Measurements from ENCODE around the gene PARD6G.
A peak's percentile ranks its signal among the peaks of the same experiment; 100 is the strongest.

The PARD6G gene

GRCh38 chr18:80157708-80158343 lies 89.5 kb downstream of the PARD6G start:
- no peak for DNase-seq (ENCODE audit: insufficient read length, low spot score)
- peak; percentile 93 for FAIRE-seq

DNA sequence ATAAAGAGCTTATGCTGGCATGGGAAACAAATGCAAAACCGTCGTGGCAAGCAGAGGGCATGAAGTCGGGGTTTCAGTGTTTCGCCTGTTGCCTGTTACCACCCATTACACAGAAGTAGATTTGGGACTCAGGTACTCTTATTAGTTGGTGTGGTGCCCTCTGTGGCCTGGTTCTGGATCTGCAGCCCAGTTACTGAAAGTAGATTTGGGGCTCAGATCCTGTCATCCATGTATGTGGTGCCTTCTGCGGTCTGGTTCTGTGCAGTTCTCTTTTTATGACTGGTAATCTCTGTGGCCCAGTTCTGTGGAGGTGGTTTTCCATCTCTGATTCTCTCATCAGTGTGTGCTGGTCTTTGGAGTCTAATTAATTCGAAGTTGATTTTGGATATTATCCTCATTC lies 93.0 kb downstream of the PARD6G start:
- FAIRE-seq (peak; percentile 81), DNase-seq (ENCODE audit: insufficient read length, low spot score) (no peak)

DNA sequence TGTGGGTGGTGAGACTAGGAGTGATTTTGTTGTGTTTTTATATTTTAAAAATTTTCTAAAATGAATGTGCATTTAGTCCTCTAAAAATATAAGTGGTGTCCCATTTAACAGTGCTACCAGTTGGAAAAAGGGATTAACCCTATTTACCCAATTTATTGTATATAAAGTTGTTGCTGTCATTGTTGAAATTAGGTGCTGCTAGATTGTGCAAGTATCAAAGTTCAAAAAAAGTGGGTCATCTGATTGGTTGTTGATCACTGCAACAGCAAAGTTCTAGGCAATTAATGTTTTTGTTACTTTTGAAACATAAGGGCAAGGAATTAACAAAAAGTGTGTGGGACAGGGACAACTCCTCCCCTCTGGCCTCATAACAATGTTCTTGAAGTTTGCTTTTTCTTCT lies 97.6 kb downstream of the PARD6G start:
- FAIRE-seq (no peak), DNase-seq (ENCODE audit: insufficient read length, low spot score) (no peak)

DNA sequence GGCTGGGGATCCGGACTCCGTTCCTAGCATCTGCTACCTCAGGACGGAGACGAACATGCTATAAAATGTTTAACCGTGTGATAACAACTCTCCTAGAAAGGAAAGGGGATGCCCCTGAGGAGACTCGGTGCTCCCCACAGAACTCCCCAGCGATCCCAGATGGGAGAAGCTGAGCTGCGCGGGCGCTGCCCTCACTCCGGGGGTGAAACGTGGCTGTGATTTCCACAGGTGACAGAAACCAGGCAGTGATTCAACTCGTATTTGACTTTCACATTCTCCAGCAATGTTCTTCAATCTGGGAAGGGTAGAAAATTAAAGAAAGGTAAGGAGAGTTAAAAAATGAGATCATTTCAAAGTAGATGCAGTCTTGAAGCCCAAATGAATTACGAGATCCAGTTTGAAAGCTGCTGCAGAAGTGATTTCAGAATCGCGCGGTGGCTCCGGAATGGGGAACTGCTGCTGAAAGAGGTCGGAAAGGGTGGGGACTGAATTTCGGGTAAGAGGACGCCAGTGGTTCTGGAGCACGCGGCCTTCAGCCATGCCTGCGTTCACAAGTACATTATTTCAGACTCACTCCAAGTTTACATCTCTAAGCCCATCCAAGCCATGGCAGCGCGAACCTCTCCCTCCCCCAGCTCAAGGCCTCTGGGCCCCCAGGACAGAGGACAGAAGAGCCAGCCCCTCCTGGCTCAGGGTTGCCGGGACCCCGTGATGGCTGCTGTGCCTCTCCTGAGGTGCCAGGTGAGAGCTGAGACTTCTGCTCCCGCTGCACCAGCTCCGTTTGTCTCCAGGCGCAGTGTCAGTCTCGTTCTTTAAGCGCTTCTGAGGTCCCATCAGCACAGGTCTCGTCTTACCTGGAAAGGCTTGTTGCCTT lies 98.8 kb downstream of the PARD6G start:
- FAIRE-seq (no peak), DNase-seq (ENCODE audit: insufficient read length, low spot score) (no peak)

- FAIRE-seq = peak; percentile 88
Observed at GRCh38 chr18:80147418-80148325, 99.6 kb downstream of the PARD6G start.

DNA sequence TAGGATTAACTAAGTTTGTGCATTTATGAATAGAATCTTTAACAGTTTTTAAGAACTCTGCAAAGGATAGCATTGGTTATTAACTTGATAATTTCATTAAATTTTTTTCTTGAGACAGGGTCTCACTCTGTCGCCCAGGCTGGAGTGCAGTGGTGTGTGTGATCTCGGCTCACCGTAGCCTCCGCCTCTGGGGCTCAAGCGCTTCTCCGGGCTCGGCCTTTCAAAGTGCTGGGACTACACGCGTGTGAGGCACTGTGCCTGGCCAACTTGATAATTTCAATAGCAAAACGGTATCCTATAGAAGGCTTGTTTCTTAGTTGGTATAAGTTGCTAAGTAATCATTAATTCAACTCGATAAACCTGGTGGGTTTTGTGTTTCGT lies 100.3 kb downstream of the PARD6G start:
- DNase-seq (ENCODE audit: insufficient read length, low spot score) = no peak
- peak; percentile 76 for FAIRE-seq

More at GRCh38 chr18:80147418-80148325, 99.6 kb downstream of the PARD6G start:
- DNase-seq (ENCODE audit: insufficient read length, low spot score) = peak; percentile 55

DNA sequence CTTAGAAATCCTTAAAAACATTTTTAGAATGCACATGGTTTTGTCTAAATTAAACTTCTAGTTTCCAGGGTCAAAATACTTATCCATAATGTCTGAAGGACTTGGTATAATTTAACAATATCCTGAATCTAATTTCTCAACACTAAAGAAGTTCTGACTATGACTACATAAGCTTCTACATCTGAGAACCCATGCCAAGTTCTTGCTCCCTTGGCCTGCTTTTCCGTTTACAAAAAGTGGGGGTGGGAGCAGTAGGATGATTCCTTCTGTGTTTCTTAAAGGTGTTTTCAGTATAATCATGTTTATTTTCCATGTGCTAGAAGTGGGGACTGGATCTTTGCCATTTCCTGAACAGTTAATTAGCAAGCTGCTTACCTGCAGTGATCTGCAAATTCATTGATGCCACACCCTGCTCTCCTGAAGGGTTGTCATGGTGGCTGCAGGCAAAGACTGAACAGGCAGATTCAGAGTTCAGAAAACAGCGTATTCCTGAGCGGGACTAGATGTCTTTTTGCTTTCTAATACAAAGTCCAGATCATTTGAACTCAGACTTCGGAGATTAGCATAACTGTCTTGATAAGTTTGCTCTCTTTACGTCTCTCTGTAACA lies 102.0 kb downstream of the PARD6G start:
- DNase-seq (ENCODE audit: insufficient read length, low spot score) = no peak
- no peak for FAIRE-seq

DNA sequence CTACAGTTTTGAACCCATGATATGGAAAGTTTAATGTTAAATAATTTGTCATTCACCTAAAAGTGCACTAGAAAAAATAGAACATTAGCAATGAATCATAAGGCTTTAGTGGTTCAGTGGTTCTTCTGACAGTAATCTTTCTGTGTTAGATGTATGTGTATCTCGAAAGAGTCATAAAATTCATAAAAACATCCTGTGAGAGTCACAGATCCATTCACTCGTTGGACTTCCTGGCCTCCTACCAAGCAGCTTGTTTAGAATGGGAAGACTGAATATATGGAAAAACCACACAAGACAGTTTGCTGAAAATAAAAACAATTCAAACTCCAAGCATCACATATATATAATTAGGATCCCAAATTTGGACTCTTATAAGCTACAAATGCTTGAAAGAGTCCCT lies 103.4 kb downstream of the PARD6G start:
- no peak for DNase-seq (ENCODE audit: insufficient read length, low spot score)
- no peak for FAIRE-seq

DNA sequence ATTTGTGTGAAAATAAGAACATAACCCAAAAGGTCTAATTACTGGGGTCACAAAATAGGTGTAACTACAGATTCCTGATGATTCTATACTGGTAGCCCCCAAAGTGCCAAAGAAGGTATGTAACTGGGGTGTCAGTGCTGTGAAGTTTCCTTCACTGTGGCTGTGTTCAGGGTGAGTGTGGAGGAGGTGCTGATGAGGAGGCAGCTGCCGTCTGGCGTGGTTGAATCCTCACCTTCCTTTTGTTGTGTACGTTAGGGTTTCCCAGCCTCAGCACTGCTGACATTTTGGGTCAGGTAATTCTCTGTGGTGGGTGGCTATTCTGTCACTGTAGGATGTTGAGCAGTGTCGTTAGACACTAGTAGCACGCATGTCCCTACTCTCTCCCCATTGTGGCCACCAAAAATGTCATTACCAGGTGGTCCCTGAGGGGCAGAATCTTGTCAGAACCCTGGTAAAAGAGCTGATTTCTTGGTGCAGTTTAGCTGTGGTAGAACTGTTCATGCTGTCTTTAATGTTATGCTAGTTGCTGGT lies 106.8 kb downstream of the PARD6G start:
- FAIRE-seq (no peak), DNase-seq (ENCODE audit: insufficient read length, low spot score) (no peak)

GRCh38 chr18:80137976-80138375 lies 109.3 kb downstream of the PARD6G start:
- DNase-seq (ENCODE audit: insufficient read length, low spot score) (no peak), FAIRE-seq (no peak)

DNA sequence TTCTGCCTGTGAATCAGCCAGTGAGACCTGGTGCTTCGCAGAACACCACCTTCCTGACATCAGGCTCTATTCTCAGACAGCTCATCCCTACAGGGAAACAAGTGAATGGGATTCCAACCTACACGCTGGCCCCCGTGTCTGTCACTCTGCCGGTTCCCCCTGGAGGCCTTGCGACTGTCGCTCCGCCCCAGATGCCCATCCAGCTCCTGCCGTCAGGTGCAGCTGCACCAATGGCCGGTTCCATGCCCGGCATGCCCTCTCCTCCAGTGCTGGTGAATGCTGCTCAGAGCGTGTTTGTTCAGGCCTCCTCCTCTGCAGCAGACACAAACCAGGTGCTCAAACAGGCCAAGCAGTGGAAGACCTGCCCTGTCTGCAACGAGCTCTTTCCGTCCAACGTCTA lies 110.2 kb downstream of the PARD6G start:
- DNase-seq (ENCODE audit: insufficient read length, low spot score) (no peak), FAIRE-seq (no peak)

GRCh38 chr18:80136679-80137078 lies 110.6 kb downstream of the PARD6G start:
- no peak for DNase-seq (ENCODE audit: insufficient read length, low spot score)
- FAIRE-seq = no peak

- FAIRE-seq = no peak
- no peak for DNase-seq (ENCODE audit: insufficient read length, low spot score)
Observed at GRCh38 chr18:80135136-80135535, 112.2 kb downstream of the PARD6G start.

DNA sequence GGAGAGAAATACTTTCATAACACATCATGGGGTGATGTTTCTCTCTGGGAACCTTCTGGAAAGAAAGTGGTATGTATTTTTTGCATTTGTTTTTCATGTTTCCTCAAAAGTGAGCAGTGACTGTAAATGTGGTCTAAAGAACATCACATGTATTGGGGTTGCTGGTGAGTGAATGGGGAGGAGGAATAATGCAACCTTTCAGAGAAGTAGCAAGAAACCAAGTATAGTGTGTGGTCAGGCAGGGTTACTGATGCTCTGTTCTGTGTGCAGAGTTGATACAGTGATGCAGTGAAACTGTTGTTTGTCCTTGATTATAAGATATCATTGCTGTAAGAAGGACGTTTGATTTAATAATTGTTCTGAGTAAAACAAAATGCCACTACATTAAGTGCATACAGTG lies 114.2 kb downstream of the PARD6G start:
- peak; percentile 57 for FAIRE-seq
- no peak for DNase-seq (ENCODE audit: insufficient read length, low spot score)

GRCh38 chr18:80132180-80132812 lies 115.0 kb downstream of the PARD6G start:
- FAIRE-seq = peak; percentile 72
- no peak for DNase-seq (ENCODE audit: insufficient read length, low spot score)

DNA sequence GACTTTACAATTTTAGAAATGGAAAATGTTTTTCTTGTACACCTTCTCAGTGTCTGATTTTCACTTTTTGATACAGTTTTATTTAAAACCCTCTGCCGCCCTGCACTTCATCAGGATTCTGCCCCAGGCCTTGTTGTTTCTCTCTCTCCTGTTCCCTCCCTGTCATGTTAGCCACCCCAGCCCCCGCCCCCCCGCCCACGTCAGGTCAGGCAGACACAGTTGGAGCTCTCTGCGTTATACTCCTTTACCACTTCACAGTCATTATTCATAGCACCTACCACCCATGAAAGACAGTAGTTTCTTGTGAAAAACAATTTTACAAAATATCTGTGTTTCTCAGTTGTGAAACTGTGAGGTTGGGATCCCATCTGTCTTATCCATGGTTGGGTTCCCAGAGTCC lies 116.8 kb downstream of the PARD6G start:
- FAIRE-seq = no peak

GRCh38 chr18:80129672-80130367 lies 117.5 kb downstream of the PARD6G start:
- FAIRE-seq = peak; percentile 28
- DNase-seq (ENCODE audit: insufficient read length, low spot score) = no peak

More for the DNA sequence above, 116.8 kb downstream of the PARD6G start:
- DNase-seq (ENCODE audit: insufficient read length, low spot score) = no peak

GRCh38 chr18:80127635-80128034 lies 119.7 kb downstream of the PARD6G start:
- DNase-seq (ENCODE audit: insufficient read length, low spot score) = no peak
- FAIRE-seq = no peak

- no peak for DNase-seq (ENCODE audit: insufficient read length, low spot score)
- no peak for FAIRE-seq
Observed at GRCh38 chr18:80126797-80127196, 120.5 kb downstream of the PARD6G start.
